ENCODE measurements around the gene RNH1.
A peak's percentile ranks its signal among the peaks of the same experiment; 100 is the strongest.

RNH1 gene

DNA sequence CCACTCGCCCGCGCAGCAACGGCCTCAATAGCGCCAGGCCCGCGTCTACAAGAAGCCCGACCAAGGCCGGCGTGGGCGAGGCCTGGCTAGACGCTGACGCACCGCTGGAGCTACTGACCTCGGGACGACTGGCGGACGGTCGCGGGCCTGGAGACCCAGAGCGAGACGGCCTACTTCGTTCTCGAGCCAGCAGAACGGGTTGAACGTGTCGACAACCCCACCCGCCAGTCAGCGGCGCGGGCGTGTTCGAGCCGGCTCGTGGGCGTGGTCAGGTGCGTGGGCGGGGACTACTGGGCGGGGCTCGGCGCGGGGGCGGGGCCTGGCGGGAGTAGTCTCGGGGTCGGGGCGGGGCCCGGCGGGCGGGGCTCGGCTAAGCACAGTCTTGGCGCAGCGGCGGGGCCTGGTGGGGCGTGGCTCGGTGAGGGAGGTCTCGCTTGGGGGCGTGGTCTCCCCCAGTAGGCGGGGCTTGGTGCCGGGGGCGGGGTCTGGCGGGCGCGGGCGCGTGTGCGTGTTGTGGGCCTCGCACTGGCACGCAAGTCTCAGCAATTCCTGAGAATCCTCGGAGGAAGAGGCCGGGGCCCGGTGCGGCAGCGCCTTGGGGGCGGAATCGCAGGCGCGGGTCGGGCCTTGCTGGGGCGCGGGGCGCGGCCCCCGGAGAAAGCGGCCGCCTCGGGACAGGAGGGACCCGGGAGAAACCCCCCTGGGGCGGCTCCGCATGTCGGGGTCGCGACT is at the start of gene RNH1:
Gene RNH1 (minus strand): TSS at position 248 of the 732 bp plus-strand sequence. CDS start 5,080 bp downstream, outside the sequence.
- peak; percentile 97 for DNase-seq (ENCODE audit: low spot score)

DNA sequence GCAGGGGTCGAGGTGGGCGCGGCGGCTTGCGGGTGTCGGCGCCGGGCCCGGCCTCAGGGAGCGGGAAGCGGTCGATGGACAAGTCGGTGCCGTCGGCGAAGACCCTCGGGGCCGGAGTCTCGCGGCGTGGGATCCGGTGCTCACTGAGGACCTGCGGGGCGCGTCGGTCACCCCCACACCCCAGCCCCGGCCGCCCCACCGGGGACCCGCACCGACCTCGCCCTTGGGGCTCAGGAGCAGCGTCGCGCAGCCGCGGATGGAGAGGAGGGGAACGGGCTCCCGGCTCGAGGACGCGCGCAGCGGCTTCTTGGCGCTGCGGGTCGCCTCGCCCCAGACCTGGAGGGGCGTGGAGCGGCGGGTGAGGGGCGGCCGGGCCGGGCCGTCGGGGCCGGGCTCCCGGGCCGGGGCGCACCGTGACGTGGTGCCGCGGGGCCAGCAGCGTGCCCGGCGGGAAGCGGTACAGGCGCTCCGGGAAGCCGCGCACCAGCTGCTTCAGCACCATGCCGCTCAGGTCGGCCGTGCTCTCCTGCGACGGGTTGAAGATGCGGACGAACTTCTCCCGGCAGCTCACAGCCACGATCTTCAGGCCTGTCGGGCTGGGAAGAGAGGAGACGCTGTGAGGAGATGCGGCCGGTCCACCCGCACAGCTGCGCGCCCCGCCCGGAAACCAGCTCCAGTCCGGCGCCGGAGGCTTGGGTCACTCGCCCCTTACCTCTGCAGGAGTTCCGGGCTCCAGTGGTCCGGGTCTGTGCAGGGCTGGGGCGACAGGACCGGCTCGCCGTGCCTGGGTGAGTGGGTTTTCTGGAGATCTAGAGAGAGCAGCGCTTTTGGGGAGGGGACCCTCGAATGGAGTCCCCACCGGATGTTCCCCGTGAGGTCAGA is 49.0 kb upstream of the RNH1 start:
- DNase-seq (ENCODE audit: low spot score), result no peak

DNA sequence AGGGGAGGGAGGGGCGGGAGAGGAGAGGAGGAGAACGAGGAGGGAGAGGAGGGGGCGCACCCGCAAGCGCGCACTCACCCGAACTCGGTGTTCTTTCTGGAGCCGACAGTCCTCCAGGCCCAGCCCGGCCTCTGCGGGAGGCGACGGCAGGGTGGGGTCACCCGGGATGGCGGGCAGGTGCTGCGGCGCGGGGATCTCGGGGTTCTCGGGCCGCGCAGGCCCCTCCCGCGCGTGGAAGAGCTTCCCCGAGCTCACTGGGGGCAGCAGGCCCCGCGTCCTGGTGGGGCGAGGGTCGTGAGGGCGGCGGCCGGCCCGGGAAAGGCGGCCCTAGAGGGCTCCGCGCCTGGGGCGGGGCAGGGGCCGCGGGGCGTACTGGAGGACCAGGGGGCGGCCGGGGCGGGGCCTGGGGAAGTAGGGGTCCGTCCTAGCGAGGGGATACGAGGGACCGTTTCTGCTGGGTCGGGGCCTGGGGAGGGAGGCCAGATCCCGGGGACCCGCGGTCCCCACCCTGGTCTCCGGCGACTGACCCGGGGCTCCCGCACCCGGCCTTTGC is 48.3 kb upstream of the RNH1 start:
- DNase-seq (ENCODE audit: low spot score), result no peak

DNA sequence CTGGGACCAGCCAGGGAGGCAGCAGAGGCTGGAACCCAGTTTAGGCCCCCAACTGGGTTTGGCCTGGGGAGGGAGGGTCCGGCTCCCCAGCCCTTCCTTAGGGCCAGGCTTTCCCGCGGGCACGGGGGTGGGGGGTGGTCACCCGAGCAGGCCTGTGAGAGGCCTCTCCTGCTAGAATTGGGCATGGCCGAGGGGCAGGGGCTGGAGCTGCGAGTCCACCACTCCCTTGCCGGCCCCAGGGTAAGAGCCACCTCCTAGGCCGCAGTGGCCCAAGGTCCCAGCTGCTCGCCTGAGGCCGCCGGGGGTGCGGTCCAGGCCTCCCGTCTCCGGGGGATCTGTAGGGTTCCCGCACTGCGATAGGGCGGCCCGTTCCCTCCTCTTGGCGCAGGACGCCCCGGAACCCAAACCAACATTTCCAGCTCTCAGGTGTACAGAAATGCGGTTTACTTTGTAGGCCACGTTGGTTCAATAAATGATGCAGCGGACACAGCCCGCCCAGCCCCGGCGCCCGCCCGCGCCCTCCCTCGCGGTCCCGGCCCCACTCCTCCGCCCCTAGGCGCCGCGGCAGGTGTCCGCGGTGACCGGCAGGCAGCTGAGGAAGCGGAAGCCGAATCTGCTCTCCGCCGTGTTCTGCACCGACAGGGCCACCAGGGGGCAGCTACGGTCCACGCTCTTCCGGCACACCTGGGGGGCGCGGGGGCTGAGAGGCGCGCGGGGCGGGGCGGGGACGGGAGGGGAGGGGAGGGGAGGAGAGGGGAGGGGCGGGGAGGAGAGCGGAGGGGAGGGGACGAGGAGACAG is 47.6 kb upstream of the RNH1 start:
- DNase-seq (ENCODE audit: low spot score), result no peak

DNA sequence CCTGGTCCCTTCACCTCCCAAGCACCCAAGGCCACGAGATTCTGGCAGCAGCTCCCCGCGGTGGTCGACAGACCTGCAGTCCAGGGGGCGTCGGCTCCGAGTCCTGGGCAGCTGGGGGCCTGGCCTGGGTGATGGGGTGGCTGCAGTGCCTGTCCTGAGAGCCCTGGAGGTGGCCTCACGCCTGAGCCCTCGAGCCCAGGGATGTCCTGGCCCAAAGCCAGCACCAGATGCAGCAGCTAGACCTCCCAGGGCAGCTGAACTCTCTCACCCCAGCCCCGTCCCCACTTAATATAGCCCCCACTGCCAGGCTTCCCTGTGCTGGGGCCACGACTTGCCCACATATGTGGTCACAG is 46.9 kb upstream of the RNH1 start:
- DNase-seq (ENCODE audit: low spot score), result no peak

DNA sequence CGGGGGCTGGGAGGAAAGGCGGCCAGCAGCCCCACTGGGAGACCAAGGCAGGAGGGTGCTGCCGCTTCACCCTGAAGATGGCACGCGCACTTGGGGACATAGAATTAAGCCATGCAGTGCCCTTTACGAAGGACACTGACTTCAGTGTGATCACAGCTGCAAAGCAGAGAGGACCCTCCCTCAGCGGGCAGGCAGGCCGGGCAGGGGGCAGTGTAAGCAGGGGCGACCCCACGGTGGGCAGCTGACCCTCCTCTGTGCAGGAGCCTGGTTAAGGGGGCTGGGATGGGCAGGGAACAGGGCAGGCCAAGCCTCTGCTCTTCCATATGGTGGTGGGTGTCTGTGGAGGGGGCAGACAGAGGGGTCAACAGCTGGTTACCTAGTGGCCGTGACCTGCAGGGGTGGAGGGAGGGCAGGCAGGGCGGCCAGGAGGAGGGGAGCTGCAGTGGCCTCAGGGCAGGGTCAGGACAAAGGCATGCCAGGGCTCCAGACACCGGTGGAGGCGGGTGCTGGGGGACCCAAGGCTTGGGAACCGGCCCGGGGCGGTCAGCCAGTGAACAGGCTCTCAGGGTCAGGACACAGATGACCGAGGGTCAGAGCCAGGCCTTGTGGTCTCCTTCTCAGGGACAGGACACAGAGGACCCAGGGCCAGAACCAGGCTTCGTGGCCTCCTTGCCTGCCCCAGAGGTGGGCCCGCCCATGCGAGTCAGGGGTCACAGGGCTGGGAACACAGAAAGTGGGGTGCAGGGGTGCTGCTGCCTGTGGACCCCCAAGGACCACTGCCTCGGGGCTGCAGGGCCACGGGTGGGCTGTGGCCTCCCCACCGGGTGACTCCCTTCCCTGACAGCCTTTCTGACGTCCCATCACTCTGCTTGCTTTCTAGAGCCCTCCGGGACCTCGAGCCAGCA is 46.3 kb upstream of the RNH1 start:
- no peak for DNase-seq (ENCODE audit: low spot score)

DNA sequence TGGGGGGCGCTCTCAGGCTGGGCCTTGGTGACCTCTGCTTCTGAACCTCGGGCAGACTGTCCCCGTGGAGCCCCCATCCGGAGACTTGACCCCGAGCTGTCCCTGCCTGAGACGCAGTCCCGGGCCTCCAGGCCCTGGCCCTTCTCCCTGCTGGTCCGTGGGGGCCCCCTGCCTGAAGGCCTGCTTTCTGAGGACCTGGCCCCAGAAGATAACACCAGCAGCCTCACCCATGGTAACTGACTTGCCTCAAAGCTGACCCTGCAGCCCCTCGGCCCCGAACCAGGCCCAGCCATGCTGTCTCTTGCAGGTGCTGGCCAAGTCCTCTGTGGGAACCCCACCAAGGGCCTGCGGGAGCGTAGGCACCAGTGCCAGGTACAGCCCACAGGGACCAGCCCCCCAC is 44.6 kb upstream of the RNH1 start:
- no peak for DNase-seq (ENCODE audit: low spot score)

DNA sequence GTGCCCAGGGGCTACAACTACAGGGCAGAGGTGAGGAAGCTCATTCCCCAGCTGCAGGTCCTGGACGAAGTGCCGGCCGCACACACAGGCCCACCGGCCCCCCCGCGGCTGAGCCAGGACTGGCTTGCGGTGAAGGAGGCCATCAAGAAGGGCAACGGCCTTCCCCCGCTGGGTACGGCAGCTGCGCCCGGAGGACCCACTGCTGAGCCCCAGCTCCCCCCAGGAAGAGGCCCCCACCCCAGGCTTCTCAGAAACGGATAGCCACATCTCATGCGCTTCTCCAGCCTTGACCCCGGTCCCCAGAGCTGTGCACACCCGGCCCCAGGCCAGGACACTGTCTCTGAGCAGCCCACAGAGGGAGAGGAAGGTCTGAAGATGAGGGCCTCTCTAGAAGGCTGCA is 44.1 kb upstream of the RNH1 start:
- DNase-seq (ENCODE audit: low spot score), result no peak

DNA sequence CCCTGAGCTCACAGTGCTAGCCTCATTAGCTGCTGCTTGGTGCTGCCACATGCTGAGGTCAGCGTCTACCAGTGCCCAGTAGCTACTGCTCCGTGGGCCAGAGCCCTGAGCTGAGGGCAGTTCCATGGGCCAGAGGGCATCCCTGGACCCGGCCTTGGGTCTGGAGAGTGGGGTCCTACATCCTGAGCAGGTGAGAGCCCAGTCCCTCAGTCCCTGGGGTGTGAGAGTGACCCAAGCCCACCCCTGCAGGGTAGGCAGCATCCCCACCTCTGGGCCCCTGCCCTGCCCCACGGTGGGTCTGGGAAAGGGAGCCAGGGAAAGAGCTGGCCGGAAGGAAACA is 43.7 kb upstream of the RNH1 start:
- DNase-seq (ENCODE audit: low spot score), result no peak

DNA sequence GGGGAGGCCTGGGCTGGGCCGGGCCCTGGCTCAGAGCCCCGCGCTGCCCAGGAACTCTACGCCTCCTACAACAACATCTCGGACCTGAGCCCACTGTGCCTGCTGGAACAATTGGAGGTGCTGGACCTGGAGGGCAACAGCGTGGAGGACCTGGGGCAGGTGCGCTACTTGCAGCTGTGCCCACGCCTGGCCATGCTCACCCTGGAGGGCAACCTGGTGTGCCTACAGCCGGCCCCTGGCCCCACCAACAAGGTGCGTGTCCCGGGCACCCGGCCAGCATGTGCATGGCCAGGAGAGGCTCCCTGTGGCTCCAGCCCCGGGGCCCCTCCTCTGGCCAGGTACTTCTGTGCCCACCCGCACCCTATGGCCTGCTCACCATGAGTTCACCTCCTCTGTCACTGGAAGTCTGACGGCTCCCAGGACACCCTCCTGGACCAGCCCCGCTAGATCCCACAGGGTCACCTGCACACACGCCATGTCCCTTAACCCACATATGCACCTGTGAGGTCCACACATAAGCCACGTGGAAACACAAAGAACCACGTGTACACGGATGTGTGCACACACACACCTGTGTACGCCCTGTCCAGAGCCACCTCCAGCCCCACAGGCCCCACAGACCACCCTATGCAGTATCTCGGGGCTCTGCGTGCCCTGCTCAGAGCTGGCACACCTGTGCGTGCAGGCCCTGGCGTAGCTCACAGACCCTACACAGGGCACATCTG is 43.1 kb upstream of the RNH1 start:
- DNase-seq (ENCODE audit: low spot score), result no peak

DNA sequence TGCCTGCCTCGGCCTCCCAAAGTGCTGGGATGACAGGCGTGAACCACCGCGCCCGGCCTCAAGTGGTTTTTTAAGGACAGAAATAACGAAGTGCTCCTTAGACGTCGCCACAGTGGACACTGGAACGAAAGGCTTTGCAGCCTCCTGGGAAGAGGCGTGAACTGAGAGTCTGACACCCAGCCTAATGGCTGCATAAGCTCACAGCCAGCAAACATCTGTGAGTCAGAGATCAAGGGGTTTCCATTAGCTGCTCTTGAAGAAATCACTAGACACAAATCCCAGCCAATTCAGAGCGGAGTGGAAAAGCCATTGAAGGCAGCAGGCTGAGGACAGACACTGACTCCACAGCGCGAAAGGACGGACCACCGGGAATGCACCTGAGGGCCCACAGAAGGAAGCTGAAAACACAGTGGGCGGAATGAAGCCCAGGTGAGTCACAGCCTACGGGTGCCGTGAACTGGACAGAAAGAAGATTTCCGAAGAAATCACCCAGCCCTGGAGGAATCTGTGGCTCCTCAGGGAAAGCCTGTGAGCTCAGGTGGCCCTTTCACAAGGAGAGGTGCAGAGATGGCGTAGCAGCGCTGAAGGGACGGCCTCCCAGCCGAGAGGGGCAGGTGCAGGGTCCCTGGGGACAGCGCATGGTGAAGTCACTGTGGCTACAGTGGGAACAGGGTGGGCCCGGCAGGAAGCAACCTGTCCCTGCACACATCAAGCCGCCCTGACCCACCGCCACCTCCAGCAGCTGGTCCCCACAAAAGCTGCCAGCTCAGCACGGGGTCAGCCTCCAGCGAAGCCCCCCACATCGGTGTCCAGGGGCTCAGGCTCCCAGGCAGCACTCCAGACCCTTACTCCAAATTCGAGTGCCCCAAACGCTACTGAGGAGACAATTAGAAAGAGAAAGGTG is 41.9 kb upstream of the RNH1 start:
- no peak for DNase-seq (ENCODE audit: low spot score)

DNA sequence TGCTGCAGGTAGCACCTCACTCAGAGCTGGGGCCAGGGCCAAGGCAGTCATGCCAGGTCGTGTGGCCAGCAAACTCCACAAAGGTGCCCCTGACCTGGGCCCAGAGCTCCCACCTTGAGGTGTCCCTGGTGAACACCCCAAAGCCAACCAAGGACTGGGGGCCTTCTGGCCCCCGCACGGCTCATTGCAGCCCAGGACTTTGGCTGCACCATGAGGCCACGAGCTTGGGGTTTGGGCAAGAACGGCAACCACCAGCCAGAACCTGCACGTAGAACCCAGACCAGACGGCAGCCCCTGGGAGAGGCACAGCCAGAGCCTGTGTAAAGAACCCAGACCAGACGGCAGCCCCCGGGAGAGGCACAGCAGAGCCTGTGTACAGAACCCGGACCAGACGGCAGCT is 38.1 kb upstream of the RNH1 start:
- no peak for DNase-seq (ENCODE audit: low spot score)

DNA sequence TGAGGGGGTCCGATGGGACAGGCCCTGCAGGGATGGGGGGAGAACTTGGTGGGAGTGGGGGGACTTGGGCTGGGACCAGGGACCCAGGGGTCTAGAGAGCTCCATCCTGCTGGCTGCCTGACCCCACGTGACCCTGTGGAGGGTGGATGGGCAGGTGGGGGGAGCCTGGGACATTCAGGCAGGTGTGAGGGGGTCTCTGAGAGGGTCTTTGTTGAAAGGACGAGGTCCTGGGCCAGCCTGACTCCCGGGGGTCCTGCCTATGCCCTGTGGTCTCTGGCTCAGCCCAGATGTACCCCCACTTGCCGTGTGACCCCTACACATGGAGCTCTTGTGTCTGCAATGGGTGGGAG is 37.8 kb upstream of the RNH1 start:
- no peak for DNase-seq (ENCODE audit: low spot score)

DNA sequence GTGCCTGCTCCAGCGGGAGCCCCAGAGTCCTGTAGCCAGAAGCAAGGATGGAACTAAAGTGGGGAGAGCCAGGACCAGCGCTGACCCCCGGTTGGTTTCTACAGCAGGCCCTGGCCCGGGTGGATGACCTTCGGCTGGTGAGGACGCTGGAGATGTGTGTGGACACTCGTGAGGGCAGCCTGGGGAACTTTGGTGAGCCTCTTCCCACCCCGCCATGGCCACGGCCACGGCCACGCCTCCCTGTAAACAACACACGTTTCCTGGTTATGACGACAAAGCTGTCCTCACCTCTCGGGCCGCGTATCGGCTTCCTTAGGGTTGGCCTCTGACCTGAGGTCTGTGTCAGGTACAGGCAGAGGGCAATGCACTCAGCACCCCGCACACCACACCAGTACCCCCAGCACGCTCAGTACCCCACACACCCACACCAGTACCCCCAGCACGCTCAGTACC is 34.4 kb upstream of the RNH1 start:
- no peak for DNase-seq (ENCODE audit: low spot score)

DNA sequence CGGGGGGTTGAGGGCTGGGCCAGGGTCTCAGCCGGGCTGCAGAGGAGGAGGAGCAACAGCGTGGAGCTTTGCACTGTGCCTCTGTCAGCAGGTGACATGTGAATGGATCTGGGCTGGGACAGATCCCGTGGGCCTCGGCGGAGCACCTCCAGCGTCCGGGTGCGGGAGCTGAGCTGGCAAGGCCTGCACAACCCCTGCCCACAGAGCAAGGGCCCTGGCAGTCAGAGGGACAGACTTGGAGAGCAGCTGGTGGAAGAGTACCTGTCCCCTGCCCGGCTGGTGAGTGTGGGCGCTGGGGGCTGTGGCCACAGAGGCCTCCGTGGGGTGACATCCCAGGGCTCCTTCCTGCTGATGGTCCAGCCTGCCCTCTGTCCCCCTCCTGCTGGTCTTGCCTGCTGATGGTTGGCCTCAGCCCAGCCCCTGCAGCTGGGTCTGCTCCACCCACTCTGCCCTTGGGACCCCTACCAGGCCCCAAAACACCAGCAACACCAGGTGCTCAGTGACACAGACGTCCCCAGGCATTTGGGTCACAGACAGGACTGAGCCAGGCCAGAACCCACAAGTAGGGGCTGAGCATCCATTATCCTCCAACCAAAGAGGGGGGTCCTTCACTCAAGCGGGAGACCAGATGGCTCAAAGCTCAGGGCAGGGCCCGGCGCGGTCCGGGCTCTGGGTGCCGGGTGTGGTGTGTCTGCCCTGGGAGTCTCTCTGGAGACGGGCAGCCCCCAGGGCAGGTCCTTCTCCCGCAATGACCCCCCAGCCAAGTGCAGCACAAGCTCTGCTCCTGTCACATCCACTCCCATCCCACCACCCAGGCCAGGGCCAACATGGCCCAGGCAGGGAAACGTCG is 33.8 kb upstream of the RNH1 start:
- no peak for DNase-seq (ENCODE audit: low spot score)

DNA sequence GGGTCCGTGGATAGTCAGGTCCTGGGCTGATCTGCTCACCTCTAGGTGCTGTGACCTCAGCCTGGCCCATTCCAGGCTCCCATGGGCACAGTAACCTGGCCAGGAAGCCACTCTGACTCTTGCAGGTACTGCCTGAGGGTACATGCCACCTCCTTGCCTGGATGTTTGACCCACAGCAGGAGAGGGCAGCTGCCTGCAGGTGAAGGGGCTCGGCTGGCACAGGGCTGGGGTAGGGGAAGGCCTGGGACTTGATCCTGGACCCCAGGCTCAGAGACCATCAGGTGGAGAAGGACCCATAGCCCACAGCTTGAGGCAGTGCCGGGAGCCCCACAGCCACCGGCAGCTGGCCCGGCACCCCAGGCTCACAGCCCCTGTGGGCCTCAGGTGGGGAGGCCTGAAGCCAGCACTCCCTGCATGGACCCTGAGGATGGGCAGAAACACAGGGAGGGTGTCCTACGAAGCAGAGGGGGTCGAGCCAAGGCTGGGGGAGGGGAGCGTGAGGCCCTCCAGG is 33.0 kb upstream of the RNH1 start:
- DNase-seq (ENCODE audit: low spot score), result no peak

DNA sequence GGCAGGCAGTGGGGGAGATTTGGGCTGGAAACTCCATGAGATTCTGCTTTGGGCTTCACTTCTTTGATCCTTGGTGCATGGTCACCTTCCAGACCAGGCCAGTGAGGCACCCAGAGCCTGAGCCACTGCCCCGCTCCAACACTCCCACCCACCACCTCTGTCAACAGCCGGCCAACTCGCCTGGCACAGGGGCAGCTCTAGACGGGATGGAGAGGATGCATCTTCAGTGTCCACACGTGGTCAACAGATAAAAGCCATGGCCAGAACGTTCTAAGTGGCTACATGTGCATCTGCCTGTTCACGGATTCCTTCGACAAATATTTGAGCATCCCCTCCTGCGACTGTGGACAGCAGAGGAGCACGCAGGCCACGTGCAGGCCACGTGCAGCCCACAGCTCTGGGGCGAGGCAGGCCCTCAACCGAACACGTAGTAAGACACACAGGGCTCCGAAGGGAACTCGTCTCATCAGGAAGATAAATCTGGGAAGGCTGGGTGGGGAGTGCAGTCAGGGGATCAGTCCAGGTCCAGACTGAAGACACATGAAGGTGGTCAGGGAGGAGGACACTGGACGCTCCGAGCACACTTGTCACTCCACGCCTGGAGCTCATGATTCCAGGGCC is 31.5 kb upstream of the RNH1 start:
- no peak for DNase-seq (ENCODE audit: low spot score)

Data from globus pallidus (tissue), 1 donor.